WTC11 (cell line): ENCODE data around the gene ECE1. TPM values are rescaled to one million over a fixed set of nuclear protein-coding genes. Genes with fewer than 3 reads are reported as not detected.
A peak's percentile ranks its signal among the peaks of the same experiment; 100 is the strongest.

ENCODE experiments used
- ATAC-seq: fragments of 200-7000 bp; cut with Tn5 transposase; 2 replicates; pipeline ENCODE4 v1.10.0; 2021; ENCODE audit warnings: mild to moderate bottlenecking, moderate library complexity
- CTCF ChIA-PET: fragments of 300-600 bp; sonication (Branson Sonifier 250); formaldehyde crosslinking; loops from one replicate; lab custom pipeline; 2021; ENCODE audit warnings: antibody characterized with exemption; lab: Charles Lee
- POLR2A ChIA-PET: fragments of 350-600 bp; sonication (Branson Sonifier 250); formaldehyde crosslinking; loops from one replicate; lab custom pipeline; 2021; ENCODE audit warnings: antibody characterized with exemption; lab: Charles Lee
- DNase-seq: peaks from one replicate; pipeline ENCODE4 v3.0.0; 2021; ENCODE audit warnings: low spot score
- H3K27ac Mint-ChIP-seq: 2 replicates; pipeline ENCODE4 v1.8.0; 2021; ENCODE audit warnings: mixed read lengths
- H3K27me3 Mint-ChIP-seq: 2 replicates; pipeline ENCODE4 v1.8.0; 2021; ENCODE audit warnings: low read depth, mild to moderate bottlenecking, moderate library complexity, mixed read lengths
- H3K36me3 Mint-ChIP-seq: 2 replicates; pipeline ENCODE4 v1.8.0; 2021; ENCODE audit warnings: mixed read lengths
- H3K4me1 Mint-ChIP-seq: 2 replicates; pipeline ENCODE4 v1.8.0; 2022; ENCODE audit warnings: mixed read lengths
- H3K4me3 Mint-ChIP-seq: 2 replicates; pipeline ENCODE4 v1.8.0; 2021; ENCODE audit warnings: mild to moderate bottlenecking, moderate library complexity, mixed read lengths
- H3K9me3 Mint-ChIP-seq: 2 replicates; pipeline ENCODE4 v1.8.0; 2021; ENCODE audit warnings: mixed read lengths
- ATF2 ChIP-seq: sonication (generic); formaldehyde crosslinking; IDR thresholded peaks from 2 replicates; pipeline ENCODE4 v1.8.1; 2022; ENCODE audit warnings: low read depth, missing genetic modification reagents, borderline replicate concordance
- CREM ChIP-seq: sonication (generic); formaldehyde crosslinking; IDR thresholded peaks from 2 replicates; pipeline ENCODE4 v1.8.1; 2022; ENCODE audit warnings: mild to moderate bottlenecking, missing genetic modification reagents, moderate library complexity
- FOXK1 ChIP-seq: sonication (generic); formaldehyde crosslinking; IDR thresholded peaks from 2 replicates; pipeline ENCODE4 v1.8.0; 2022; ENCODE audit warnings: mild to moderate bottlenecking, moderate library complexity, missing genetic modification reagents
- GTF2I ChIP-seq: fragments of 250-450 bp; sonication (Bioruptor Pico); conservative IDR thresholded peaks from 2 replicates; pipeline ENCODE4 v1.4.0; 2021; ENCODE audit warnings: mild to moderate bottlenecking
- MYBL2 ChIP-seq: sonication (generic); formaldehyde crosslinking; IDR thresholded peaks from 2 replicates; pipeline ENCODE4 v1.8.1; 2023; ENCODE audit warnings: mild to moderate bottlenecking, moderate library complexity, missing genetic modification reagents
- PREB ChIP-seq: sonication (generic); formaldehyde crosslinking; IDR thresholded peaks from 2 replicates; pipeline ENCODE4 v1.8.1; 2022; ENCODE audit warnings: mild to moderate bottlenecking, missing genetic modification reagents, moderate library complexity, borderline replicate concordance
- USF1 ChIP-seq: sonication (generic); formaldehyde crosslinking; IDR thresholded peaks from 2 replicates; pipeline ENCODE4 v1.8.0; 2022; ENCODE audit warnings: mild to moderate bottlenecking, missing genetic modification reagents
- ZNF232 ChIP-seq: sonication (generic); formaldehyde crosslinking; IDR thresholded peaks from 2 replicates; pipeline ENCODE4 v1.8.0; 2022; ENCODE audit warnings: mild to moderate bottlenecking, missing genetic modification reagents
- ZNF396 ChIP-seq: fragments of 250-450 bp; sonication (Bioruptor Pico); IDR thresholded peaks from 2 replicates; pipeline ENCODE4 v1.8.0; 2021; ENCODE audit warnings: mild to moderate bottlenecking, moderate library complexity, borderline replicate concordance
- ZNF423 ChIP-seq: fragments of 250-450 bp; sonication (Bioruptor Pico); IDR thresholded peaks from 2 replicates; pipeline ENCODE4 v2.1.2; 2022; ENCODE audit warnings: mild to moderate bottlenecking, moderate library complexity
- total RNA-seq: library from RNA; stranded (reverse); gene quantifications from 3 replicates; pipeline ENCODE4 v1.2.3, GENCODE V29; 2021
- TF ChIP-seq, protein P1 (sequence below): sonication (generic); formaldehyde crosslinking; conservative IDR thresholded peaks from 2 replicates; pipeline ENCODE4 v1.8.1; 2023; ENCODE audit warnings: mild to moderate bottlenecking, low read depth, missing genetic modification reagents, moderate library complexity
- TF ChIP-seq, protein P2 (sequence below): sonication (generic); formaldehyde crosslinking; IDR thresholded peaks from 2 replicates; pipeline ENCODE4 v1.8.0; 2022; ENCODE audit warnings: missing genetic modification reagents

Gene ECE1
- total RNA-seq, 1 experiment from 2014 or later, result 45.0 TPM

DNA sequence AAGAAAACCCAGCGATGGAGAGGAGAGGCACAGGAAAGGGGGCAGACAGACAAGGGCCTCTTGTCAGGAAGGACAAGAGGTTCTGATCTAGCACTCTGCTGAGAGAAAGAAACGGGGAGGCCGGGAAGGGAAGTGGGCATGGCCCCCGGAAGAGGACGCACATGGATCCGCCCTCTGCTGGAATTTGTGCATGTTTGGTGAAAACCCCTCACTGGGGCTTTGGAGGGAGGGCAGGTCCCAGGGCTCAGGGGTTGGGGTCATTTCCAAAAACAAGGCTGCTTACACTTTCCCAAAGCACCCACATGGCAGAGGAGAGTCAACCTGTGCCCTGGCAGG is 32.4 kb upstream of the ECE1 start (continued):
- TF ChIP-seq ATF2 (no peak), PREB (CRISPR knock-in tag) (no peak), ZNF232 (no peak), FOXK1 (no peak)

- no peak for TF ChIP-seq MYBL2 (CRISPR knock-in tag)
- no peak for TF ChIP-seq CREM (CRISPR knock-in tag)
- TF ChIP-seq, protein P1, sequence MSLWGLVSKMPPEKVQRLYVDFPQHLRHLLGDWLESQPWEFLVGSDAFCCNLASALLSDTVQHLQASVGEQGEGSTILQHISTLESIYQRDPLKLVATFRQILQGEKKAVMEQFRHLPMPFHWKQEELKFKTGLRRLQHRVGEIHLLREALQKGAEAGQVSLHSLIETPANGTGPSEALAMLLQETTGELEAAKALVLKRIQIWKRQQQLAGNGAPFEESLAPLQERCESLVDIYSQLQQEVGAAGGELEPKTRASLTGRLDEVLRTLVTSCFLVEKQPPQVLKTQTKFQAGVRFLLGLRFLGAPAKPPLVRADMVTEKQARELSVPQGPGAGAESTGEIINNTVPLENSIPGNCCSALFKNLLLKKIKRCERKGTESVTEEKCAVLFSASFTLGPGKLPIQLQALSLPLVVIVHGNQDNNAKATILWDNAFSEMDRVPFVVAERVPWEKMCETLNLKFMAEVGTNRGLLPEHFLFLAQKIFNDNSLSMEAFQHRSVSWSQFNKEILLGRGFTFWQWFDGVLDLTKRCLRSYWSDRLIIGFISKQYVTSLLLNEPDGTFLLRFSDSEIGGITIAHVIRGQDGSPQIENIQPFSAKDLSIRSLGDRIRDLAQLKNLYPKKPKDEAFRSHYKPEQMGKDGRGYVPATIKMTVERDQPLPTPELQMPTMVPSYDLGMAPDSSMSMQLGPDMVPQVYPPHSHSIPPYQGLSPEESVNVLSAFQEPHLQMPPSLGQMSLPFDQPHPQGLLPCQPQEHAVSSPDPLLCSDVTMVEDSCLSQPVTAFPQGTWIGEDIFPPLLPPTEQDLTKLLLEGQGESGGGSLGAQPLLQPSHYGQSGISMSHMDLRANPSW (CRISPR knock-in tag), result no peak
- TF ChIP-seq FOXK1, result 0 out of 2 replicates have a peak, but pooled peaks have one; percentile 27
- no peak for TF ChIP-seq ZNF423 (CRISPR knock-in tag)
- TF ChIP-seq, protein P2, sequence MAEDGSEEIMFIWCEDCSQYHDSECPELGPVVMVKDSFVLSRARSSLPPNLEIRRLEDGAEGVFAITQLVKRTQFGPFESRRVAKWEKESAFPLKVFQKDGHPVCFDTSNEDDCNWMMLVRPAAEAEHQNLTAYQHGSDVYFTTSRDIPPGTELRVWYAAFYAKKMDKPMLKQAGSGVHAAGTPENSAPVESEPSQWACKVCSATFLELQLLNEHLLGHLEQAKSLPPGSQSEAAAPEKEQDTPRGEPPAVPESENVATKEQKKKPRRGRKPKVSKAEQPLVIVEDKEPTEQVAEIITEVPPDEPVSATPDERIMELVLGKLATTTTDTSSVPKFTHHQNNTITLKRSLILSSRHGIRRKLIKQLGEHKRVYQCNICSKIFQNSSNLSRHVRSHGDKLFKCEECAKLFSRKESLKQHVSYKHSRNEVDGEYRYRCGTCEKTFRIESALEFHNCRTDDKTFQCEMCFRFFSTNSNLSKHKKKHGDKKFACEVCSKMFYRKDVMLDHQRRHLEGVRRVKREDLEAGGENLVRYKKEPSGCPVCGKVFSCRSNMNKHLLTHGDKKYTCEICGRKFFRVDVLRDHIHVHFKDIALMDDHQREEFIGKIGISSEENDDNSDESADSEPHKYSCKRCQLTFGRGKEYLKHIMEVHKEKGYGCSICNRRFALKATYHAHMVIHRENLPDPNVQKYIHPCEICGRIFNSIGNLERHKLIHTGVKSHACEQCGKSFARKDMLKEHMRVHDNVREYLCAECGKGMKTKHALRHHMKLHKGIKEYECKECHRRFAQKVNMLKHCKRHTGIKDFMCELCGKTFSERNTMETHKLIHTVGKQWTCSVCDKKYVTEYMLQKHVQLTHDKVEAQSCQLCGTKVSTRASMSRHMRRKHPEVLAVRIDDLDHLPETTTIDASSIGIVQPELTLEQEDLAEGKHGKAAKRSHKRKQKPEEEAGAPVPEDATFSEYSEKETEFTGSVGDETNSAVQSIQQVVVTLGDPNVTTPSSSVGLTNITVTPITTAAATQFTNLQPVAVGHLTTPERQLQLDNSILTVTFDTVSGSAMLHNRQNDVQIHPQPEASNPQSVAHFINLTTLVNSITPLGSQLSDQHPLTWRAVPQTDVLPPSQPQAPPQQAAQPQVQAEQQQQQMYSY (CRISPR knock-in tag), result 0 out of 2 replicates have a peak, but pooled peaks have one; percentile 9
- peak; percentile 78 for TF ChIP-seq GTF2I (CRISPR knock-in tag)
- no peak for TF ChIP-seq ZNF232
- TF ChIP-seq USF1 (CRISPR knock-in tag), result no peak
- TF ChIP-seq ZNF396 (CRISPR knock-in tag), result no peak
- ATAC-seq, result peak; percentile 35
- Mint-ChIP-seq H3K4me1 (peaks cover 97% of the 10 kb centered on the region), H3K36me3 (no peaks in the 10 kb centered on the region), H3K27me3 (no peaks in the 10 kb centered on the region), H3K27ac (peak overlapping the region; percentile 78; the same call in 1 of the 2 replicates), H3K4me3 (peak overlapping the region; percentile 0; the same call in 1 of the 2 replicates), H3K9me3 (no peaks in the 10 kb centered on the region)
- ChIA-PET POLR2A (no interaction called here), CTCF (interaction anchor here (0.9 to 11.8 kb wide), 15 partner anchors 10 to 105 kb away, joined by 3 to 178 read pairs (median 5); partner anchors contain the start of gene ECE1)
- peak; percentile 55 for DNase-seq
Observed at GRCh38 chr1:21321963-21322680, 31.9 kb upstream of the ECE1 start.
